ENCODE data around the gene PIP5K1B. TPM values are rescaled to one million over a fixed set of nuclear protein-coding genes. Genes with fewer than 3 reads are reported as not detected.

PIP5K1B gene
- total RNA-seq, 1 experiment from 2014 or later = 0.20 TPM

DNA sequence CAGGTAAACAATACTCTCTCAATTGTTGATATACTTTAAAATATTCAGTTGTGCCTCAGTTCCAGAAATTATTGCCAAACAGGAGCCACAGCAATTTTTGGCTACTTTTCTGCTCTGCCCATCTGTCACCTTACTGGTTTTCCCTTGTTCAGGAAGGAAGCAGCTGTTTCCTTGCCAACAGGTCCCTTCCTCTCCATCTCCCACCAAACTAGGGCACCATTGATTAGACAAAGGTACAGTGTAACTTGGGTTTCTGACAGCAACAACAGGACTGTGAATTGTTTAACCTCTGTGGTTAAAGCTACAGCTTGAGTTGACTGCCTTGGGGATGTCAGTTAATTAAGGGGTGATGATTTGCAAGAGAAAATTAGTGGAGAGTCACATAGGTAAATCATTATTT, 76.9 kb downstream of the PIP5K1B start:
- CTCF ChIA-PET = no interaction called here
- TF ChIP-seq JUND (IDR thresholded peaks at IDR 0.05) (no peak), REST (IDR thresholded peaks at IDR 0.05; ENCODE audit: low read depth) (no peak), EZH2 (IDR thresholded peaks at IDR 0.05) (no peak), ELF1 (IDR thresholded peaks at IDR 0.05; ENCODE audit: borderline replicate concordance, low read depth) (no peak), SP1 (IDR thresholded peaks at IDR 0.05; ENCODE audit: low read depth) (no peak), SRF (IDR thresholded peaks at IDR 0.05; ENCODE audit: low read depth) (no peak), POLR2A (IDR thresholded peaks at IDR 0.05; ENCODE audit: borderline replicate concordance, extremely low read depth, insufficient read depth, insufficient read length) (no peak), SIN3A (IDR thresholded peaks at IDR 0.05; ENCODE audit: low read depth) (no peak), ZNF274 (IDR thresholded peaks at IDR 0.05; ENCODE audit: low read depth, low read length) (no peak), MAX (IDR thresholded peaks at IDR 0.05) (no peak)
- TF ChIP-seq, protein P1, sequence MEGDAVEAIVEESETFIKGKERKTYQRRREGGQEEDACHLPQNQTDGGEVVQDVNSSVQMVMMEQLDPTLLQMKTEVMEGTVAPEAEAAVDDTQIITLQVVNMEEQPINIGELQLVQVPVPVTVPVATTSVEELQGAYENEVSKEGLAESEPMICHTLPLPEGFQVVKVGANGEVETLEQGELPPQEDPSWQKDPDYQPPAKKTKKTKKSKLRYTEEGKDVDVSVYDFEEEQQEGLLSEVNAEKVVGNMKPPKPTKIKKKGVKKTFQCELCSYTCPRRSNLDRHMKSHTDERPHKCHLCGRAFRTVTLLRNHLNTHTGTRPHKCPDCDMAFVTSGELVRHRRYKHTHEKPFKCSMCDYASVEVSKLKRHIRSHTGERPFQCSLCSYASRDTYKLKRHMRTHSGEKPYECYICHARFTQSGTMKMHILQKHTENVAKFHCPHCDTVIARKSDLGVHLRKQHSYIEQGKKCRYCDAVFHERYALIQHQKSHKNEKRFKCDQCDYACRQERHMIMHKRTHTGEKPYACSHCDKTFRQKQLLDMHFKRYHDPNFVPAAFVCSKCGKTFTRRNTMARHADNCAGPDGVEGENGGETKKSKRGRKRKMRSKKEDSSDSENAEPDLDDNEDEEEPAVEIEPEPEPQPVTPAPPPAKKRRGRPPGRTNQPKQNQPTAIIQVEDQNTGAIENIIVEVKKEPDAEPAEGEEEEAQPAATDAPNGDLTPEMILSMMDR (IDR thresholded peaks at IDR 0.05 in 2 of 3, conservative IDR thresholded peaks at IDR 0.05 in 1 of 3; ENCODE audit: borderline replicate concordance in 1 of 3, insufficient read depth in 1 of 3, low read depth in 2 of 3, low read length in 2 of 3) = no peak
- TF ChIP-seq, protein P2, sequence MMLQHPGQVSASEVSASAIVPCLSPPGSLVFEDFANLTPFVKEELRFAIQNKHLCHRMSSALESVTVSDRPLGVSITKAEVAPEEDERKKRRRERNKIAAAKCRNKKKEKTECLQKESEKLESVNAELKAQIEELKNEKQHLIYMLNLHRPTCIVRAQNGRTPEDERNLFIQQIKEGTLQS (IDR thresholded peaks at IDR 0.05) = no peak
- Histone ChIP-seq H3K4me2 (ENCODE audit: low read length) (no peak overlapping the region), H3K9ac (ENCODE audit: low read length) (no peak overlapping the region), H3K27me3 (ENCODE audit: insufficient read depth, low read length) (no peaks in the 10 kb centered on the region), H3K4me1 (ENCODE audit: control insufficient read depth in 1 of 2, insufficient read depth in 2 of 2, low read length in 2 of 2) (peaks cover 0 to 13% of the 10 kb centered on the region in 2 experiments; a peak in 3 of 4 replicates), H3K36me3 (ENCODE audit: control insufficient read depth in 1 of 2, insufficient read depth in 2 of 2, low read length in 2 of 2) (no peaks in the 10 kb centered on the region), H3K27ac (ENCODE audit: low read depth, low read length) (no peak overlapping the region), H3K9me2 (ENCODE audit: insufficient read depth) (no peaks in the 10 kb centered on the region), H3K79me2 (ENCODE audit: insufficient read depth, low read length) (peaks cover 12% of the 10 kb centered on the region; the same call in 1 of the 2 replicates), H2AFZ (ENCODE audit: low read depth, low read length, poor library complexity, severe bottlenecking) (no peak overlapping the region), H4K20me1 (ENCODE audit: insufficient read depth) (no peaks in the 10 kb centered on the region), H3K9me3 (ENCODE audit: control insufficient read depth in 1 of 2, insufficient read depth in 1 of 2, low read depth in 1 of 2, low read length in 2 of 2) (no peaks in the 10 kb centered on the region), H3K4me3 (replicated peaks in 1 of 2; ENCODE audit: low read depth in 1 of 2, low read length in 2 of 2) (no peak overlapping the region)
- BruUV-seq (replicated peaks) = no TSS peak
- RAD21 ChIA-PET (ENCODE audit: low non-redundant PET in 1 of 2, low total read pairs in 2 of 2, uncharacterized antibody in 2 of 2, unreplicated experiment in 2 of 2) = no interaction called here
- ATAC-seq (no peak), DNase-seq (ENCODE audit: low read depth, low spot score) (no peak)
- intact Hi-C loops (cut with micrococcal nuclease) = no loop called here
- POLR2A ChIA-PET = no interaction called here

All from HCT116 (cell line).